Fibroblast of pulmonary artery (primary cell): ENCODE data around the gene KCNH1.

Experiments used
- DNase-seq: peaks from one replicate; pipeline ENCODE4 v3.0.0-alpha.2; 2010; ENCODE audit warnings: low read depth
- H3K4me3 ChIP-seq: replicated peaks from 2 replicates; pipeline ENCODE4 v1.5.1; 2011; ENCODE audit warnings: low read depth, mild to moderate bottlenecking, control low read depth, low read length, moderate library complexity
- TF ChIP-seq, protein P1 (sequence below): IDR thresholded peaks from 2 replicates; pipeline ENCODE4 v1.5.1; 2011; ENCODE audit warnings: mild to moderate bottlenecking, control low read depth, low read length, inconsistent platforms; ENCODE audit errors: missing control alignments

The KCNH1 gene

DNA sequence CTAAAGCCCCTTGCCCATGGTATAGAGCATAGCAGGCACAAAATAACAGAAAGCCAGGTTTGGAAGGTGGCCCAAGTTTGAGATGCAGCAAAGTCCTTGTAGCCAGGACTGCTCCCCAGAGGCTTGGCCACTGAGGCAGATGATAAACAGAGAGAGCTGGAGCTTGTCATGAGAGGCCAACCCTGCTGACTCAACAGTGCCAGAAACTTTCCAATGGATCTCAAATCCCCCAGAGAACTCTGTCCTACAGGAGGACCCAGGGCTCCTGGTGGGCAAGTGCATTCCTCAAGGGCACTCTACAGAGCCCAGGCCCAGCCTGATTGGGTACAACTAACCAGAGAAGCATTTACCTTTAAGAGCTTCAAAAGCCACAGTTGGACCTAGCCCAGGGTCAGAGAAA is 280.7 kb downstream of the KCNH1 start:
- DNase-seq = no peak
- TF ChIP-seq, protein P1, sequence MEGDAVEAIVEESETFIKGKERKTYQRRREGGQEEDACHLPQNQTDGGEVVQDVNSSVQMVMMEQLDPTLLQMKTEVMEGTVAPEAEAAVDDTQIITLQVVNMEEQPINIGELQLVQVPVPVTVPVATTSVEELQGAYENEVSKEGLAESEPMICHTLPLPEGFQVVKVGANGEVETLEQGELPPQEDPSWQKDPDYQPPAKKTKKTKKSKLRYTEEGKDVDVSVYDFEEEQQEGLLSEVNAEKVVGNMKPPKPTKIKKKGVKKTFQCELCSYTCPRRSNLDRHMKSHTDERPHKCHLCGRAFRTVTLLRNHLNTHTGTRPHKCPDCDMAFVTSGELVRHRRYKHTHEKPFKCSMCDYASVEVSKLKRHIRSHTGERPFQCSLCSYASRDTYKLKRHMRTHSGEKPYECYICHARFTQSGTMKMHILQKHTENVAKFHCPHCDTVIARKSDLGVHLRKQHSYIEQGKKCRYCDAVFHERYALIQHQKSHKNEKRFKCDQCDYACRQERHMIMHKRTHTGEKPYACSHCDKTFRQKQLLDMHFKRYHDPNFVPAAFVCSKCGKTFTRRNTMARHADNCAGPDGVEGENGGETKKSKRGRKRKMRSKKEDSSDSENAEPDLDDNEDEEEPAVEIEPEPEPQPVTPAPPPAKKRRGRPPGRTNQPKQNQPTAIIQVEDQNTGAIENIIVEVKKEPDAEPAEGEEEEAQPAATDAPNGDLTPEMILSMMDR = no peak
- H3K4me3 ChIP-seq = no peak overlapping the region

DNA sequence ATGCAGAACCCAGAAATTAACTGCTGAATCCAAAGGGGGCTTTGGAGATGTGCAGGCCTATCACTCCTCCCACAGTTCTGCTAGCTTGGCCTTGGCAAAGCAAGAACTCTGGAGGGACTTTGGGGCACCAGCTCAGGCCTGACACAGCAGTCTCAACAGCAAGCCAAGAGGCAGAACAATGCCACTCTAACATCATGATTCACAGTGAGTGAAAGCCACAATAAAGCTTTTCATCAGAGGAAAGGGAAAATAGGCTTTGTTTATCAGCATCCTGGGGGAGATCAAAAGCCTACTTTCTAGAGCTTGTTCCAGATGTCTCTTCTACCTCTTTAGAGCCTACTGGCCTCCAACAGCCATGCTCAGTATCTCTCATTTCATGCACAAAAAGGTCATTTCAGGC is 283.4 kb downstream of the KCNH1 start:
- TF ChIP-seq, protein P1 = no peak
- DNase-seq = no peak
- no peak overlapping the region for H3K4me3 ChIP-seq

DNA sequence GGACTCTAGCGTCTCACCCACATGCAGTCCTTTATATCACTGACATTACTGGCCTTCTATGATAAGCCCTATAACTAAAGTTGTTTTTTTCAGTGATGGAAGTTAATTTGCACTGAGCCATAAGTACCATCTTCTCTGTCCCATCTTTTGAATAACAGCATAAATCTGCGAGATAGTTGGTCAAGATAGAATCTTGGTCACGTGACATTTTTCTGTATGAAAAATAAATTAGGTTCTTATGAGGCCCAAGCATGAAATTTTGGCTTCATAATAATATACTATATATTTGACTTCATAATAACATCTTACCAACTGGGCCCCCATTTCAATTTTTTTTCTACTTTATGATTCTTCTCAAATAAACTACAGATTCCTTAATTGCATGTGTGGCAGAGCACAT is 285.5 kb downstream of the KCNH1 start:
- DNase-seq = no peak
- TF ChIP-seq, protein P1 = no peak
- no peak overlapping the region for H3K4me3 ChIP-seq

DNA sequence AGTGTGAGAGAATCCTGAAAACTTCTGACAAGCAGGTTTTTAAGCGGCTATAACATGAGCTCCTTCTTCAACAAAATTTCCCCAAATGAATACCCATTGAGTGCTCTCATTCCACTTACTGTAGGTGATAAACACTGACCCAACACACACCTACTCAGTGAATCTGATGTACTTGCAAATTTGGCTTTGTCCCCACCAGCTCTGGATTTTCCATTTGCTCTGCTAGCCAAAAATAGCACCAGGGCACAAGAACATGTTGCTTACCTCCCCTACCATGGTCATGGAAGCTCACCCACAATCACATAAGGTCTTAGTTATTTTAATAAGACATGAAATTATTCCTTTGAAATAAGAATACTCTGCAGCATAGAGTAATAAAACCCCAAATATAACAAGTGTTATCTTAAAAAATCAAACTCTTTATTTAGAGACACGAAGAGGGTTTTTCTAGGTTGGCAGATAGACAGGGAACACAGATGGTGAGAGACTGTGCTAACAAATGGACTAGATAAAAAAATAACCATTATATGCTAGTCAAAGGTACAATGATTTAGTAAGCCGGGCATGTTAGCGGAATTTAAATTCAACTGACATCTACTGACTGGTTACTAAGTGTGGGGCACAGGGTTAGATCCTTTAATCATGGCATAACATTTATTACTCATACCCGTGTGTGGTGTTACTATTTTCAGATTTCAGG is 291.9 kb downstream of the KCNH1 start:
- no peak overlapping the region for H3K4me3 ChIP-seq
- DNase-seq = no peak
- TF ChIP-seq, protein P1 = no peak

DNA sequence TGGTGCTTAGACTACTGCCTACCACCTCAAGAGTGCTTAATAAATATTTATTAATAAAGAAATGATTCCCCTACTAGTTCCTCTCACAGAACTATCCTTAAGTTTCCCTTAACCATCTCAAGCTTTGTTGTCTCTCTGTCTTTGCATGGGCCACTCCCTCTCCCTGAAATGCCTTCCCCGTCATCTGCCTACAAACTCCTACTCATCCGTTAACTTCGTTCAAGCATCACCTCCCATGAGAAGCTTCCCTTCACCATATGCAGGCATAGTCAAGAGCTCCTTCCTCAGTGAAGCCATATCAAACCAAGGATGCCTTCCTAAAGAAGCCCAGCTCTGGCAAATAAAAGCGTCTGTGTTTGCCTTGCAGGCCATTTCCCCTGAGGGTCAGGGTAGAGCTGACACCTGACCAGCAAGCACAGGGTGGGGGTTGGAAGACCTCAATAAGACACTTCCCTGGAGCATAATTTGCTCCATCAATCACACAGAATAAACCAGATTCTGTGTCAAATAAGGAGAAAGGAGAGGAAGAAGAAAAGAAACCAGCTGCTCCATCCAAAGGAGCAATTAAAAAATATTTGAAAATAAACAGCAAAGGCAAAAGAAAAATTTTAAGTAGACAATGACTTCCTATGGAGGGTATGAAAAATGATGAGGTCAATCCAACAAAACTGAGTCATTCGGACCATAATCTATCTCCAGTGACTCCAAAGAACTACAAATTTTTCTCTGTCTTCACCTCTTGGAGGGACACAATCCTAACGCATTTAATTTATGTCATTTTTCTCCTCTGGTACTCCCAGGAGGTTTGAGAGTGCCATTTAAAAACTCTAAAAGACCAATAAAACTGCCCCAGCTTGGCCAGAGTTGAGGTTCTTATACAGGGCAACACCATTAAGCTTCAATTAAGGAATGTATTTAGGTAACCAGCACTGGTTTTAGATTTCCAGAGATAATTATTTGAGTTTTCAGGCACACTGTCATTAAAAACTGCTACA is 303.6 kb downstream of the KCNH1 start:
- TF ChIP-seq, protein P1 = no peak
- H3K4me3 ChIP-seq = no peak overlapping the region

DNA sequence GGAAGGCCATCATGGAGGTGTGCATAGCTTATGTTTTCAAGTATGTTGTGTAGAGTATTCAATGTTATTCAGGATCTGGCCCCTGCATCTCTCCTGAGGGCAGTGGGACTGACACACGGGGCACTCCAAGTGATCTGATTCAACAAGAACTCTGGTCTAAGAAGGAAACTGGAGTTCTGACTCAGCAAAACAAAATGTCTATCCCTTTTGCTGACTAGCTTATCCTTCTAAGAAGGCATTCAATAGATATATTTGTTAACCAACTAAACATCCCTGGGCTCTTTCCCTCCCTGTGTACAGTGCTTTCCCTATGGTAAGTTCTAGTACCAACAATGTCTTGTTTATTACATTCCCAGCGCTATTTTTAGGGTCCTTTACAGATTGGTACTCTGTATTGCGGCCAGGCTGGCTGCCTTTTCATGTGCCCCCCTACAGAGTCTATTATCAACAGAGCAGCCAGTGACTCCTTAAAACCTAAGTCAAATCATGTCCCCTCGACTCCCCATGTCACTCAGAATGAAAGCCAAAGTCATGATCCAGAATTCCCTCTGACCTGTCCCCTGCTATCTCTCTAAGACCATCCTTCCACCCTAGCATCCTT is 304.9 kb downstream of the KCNH1 start:
- no peak for DNase-seq

More for the DNA sequence above, 303.6 kb downstream of the KCNH1 start:
- no peak for DNase-seq

More for the DNA sequence above, 304.9 kb downstream of the KCNH1 start:
- TF ChIP-seq, protein P1 = no peak
- H3K4me3 ChIP-seq = no peak overlapping the region
